OCI-LY7 (cell line): Measurements from ENCODE around the gene COL4A2. TPM values are rescaled to one million over a fixed set of nuclear protein-coding genes. Genes with fewer than 3 reads are reported as not detected.

Experiments used
- BruUV-seq: library from RNA; stranded (reverse); fragments of 400-500 nt; replicated peaks from 2 replicates; lab custom pipeline; 2021; lab: Mats Ljungman, UMichigan
- CTCF ChIA-PET: fragments of 300-600 bp; sonication (Branson Sonifier 250); formaldehyde crosslinking; loops from one replicate; lab custom pipeline; 2022; ENCODE audit warnings: antibody characterized with exemption; ENCODE audit not compliant: unreplicated experiment; lab: Charles Lee
- POLR2A ChIA-PET: fragments of 300-600 bp; sonication (Branson Sonifier 250); formaldehyde crosslinking; loops from one replicate; lab custom pipeline; 2022; ENCODE audit warnings: antibody characterized with exemption; lab: Charles Lee
- DNase-seq: peaks from one replicate; pipeline ENCODE4 v3.0.0-alpha.2; 2015; ENCODE audit warnings: low spot score
- H2AFZ ChIP-seq: fragments of 200-600 bp; sonication (generic), shearing (Covaris generic); 2 replicates; pipeline ENCODE4 v1.6.1; 2014; ENCODE audit warnings: mild to moderate bottlenecking, antibody characterized with exemption, low read length, moderate library complexity
- H3K27ac ChIP-seq: fragments of 200-600 bp; sonication (generic); 2 replicates; pipeline ENCODE4 v1.5.1; 2014; ENCODE audit warnings: mixed run types, low read depth, mild to moderate bottlenecking, moderate library complexity, low read length, inconsistent platforms; ENCODE audit not compliant: poor library complexity, severe bottlenecking
- H3K36me3 ChIP-seq: fragments of 200-600 bp; sonication (generic); 2 replicates; pipeline ENCODE4 v1.6.1; 2014; ENCODE audit warnings: mild to moderate bottlenecking, antibody characterized with exemption, low read length, moderate library complexity, mixed read lengths; ENCODE audit not compliant: insufficient read depth
- H3K4me1 ChIP-seq: fragments of 200-600 bp; sonication (generic); 2 replicates; pipeline ENCODE4 v1.5.1; 2014; ENCODE audit warnings: mild to moderate bottlenecking, low read length; ENCODE audit not compliant: insufficient read depth, poor library complexity, severe bottlenecking
- H3K4me2 ChIP-seq: fragments of 200-600 bp; sonication (generic); 2 replicates; pipeline ENCODE4 v1.6.1; 2014; ENCODE audit warnings: mild to moderate bottlenecking, low read length
- H3K4me3 ChIP-seq: fragments of 200-600 bp; sonication (generic); 2 replicates; pipeline ENCODE4 v1.5.1; 2014; ENCODE audit warnings: mild to moderate bottlenecking, low read depth, low read length; ENCODE audit not compliant: poor library complexity, severe bottlenecking
- H3K79me2 ChIP-seq: fragments of 200-600 bp; sonication (generic); 2 replicates; pipeline ENCODE4 v1.6.1; 2016; ENCODE audit warnings: low read depth, mild to moderate bottlenecking, low read length, moderate library complexity, mixed read lengths; ENCODE audit not compliant: insufficient read depth
- H3K9me2 ChIP-seq: fragments of 200-600 bp; sonication (generic); 2 replicates; pipeline ENCODE4 v1.6.1; 2016; ENCODE audit warnings: mild to moderate bottlenecking, low read length, mixed read lengths; ENCODE audit not compliant: insufficient read depth
- H3K9me3 ChIP-seq: fragments of 200-600 bp; sonication (generic); 2 replicates; pipeline ENCODE4 v1.6.1; 2014; ENCODE audit warnings: mild to moderate bottlenecking, mixed run types, low read length, mixed read lengths
- H4K20me1 ChIP-seq: fragments of 200-600 bp; sonication (generic); 2 replicates; pipeline ENCODE4 v1.6.1; 2014; ENCODE audit warnings: mild to moderate bottlenecking, antibody characterized with exemption, low read length, moderate library complexity, mixed read lengths; ENCODE audit not compliant: insufficient read depth
- CTCF ChIP-seq: fragments of 200-600 bp; sonication (generic); conservative IDR thresholded peaks from 2 replicates; pipeline ENCODE4 v1.5.1; 2014; ENCODE audit warnings: mild to moderate bottlenecking, antibody characterized with exemption, low read length, moderate library complexity, mixed read lengths
- EZH2phosphoT487 ChIP-seq: fragments of 200-600 bp; sonication (generic); IDR thresholded peaks from 2 replicates; pipeline ENCODE4 v1.6.1; 2018; ENCODE audit warnings: low read depth, borderline replicate concordance, mild to moderate bottlenecking, mixed run types, antibody characterized with exemption, low read length, moderate library complexity, mixed read lengths
- intact Hi-C: fragments of 100-400 bp; cut with micrococcal nuclease; formaldehyde crosslinking; loops from one replicate; pipeline ENCODE4 v1.10.0; 2022; ENCODE audit not compliant: unreplicated experiment
- total RNA-seq, 2 experiments: library from RNA; depleted of rRNA in 1 of 2; stranded (reverse); fragments of >200 nt in 1 of 2; shearing (Covaris generic) in 1 of 2; gene quantifications; 2 replicates each; pipeline ENCODE4 v1.2.3, GENCODE V29; 2014 to 2022

COL4A2 gene
- total RNA-seq, 2 experiments from 2014 or later: 0.34 TPM; not detected in 1

- POLR2A ChIA-PET: no interaction called here
- no TSS peak for BruUV-seq
- H3K4me2 ChIP-seq: no peak overlapping the region
- no peaks in the 10 kb centered on the region for H3K36me3 ChIP-seq
- H4K20me1 ChIP-seq: no peaks in the 10 kb centered on the region
- no peaks in the 10 kb centered on the region for H3K79me2 ChIP-seq
- DNase-seq: no peak
- H3K27ac ChIP-seq: no peak overlapping the region
- H3K4me1 ChIP-seq: no peaks in the 10 kb centered on the region
- no peaks in the 10 kb centered on the region for H3K9me3 ChIP-seq
- no peak overlapping the region for H3K4me3 ChIP-seq
- H3K9me2 ChIP-seq: no peaks in the 10 kb centered on the region
- no peak overlapping the region for H2AFZ ChIP-seq
- TF ChIP-seq CTCF: no peak
- no peak for TF ChIP-seq EZH2phosphoT487
- intact Hi-C loops: no loop called here
- CTCF ChIA-PET: no interaction called here
Observed at GRCh38 chr13:110290826-110291225, 16.3 kb upstream of the COL4A2 start.

GRCh38 chr13:110291286-110291685, 15.8 kb upstream of the COL4A2 start:
- H3K4me1 ChIP-seq: no peaks in the 10 kb centered on the region
- H3K4me3 ChIP-seq: no peak overlapping the region
- BruUV-seq: no TSS peak
- no peaks in the 10 kb centered on the region for H4K20me1 ChIP-seq
- no peak overlapping the region for H2AFZ ChIP-seq
- intact Hi-C loops: no loop called here
- no peak overlapping the region for H3K27ac ChIP-seq
- no peak for TF ChIP-seq CTCF
- TF ChIP-seq EZH2phosphoT487: no peak
- no peak for DNase-seq
- CTCF ChIA-PET: no interaction called here
- no peaks in the 10 kb centered on the region for H3K9me3 ChIP-seq
- POLR2A ChIA-PET: no interaction called here
- no peaks in the 10 kb centered on the region for H3K36me3 ChIP-seq
- no peaks in the 10 kb centered on the region for H3K9me2 ChIP-seq
- no peak overlapping the region for H3K4me2 ChIP-seq
- H3K79me2 ChIP-seq: no peaks in the 10 kb centered on the region

GRCh38 chr13:110293037-110293436, 14.0 kb upstream of the COL4A2 start:
- H4K20me1 ChIP-seq: no peaks in the 10 kb centered on the region
- H3K9me2 ChIP-seq: no peaks in the 10 kb centered on the region
- intact Hi-C loops: no loop called here
- no peaks in the 10 kb centered on the region for H3K4me1 ChIP-seq
- no peak overlapping the region for H2AFZ ChIP-seq
- no peaks in the 10 kb centered on the region for H3K36me3 ChIP-seq
- H3K79me2 ChIP-seq: no peaks in the 10 kb centered on the region
- H3K9me3 ChIP-seq: no peaks in the 10 kb centered on the region
- no peak overlapping the region for H3K4me2 ChIP-seq
- no peak overlapping the region for H3K27ac ChIP-seq
- H3K4me3 ChIP-seq: no peak overlapping the region
- no peak for DNase-seq
- ChIA-PET CTCF (no interaction called here), POLR2A (no interaction called here)
- TF ChIP-seq EZH2phosphoT487 (no peak), CTCF (no peak)
- BruUV-seq: no TSS peak
